IMR-90 (cell line): ENCODE results near the gene WNT7A. TPM values are rescaled to one million over a fixed set of nuclear protein-coding genes. Genes with fewer than 3 reads are reported as not detected.

Source experiments
- ATAC-seq: fragments of 200-7000 bp; cut with Tn5 transposase; 2 replicates; pipeline ENCODE4 v1.9.1; 2020; ENCODE audit warnings: low read depth, mild to moderate bottlenecking, moderate library complexity
- BruUV-seq: library from RNA; stranded (reverse); fragments of 400-500 nt; replicated peaks from 2 replicates; lab custom pipeline; 2021; lab: Mats Ljungman, UMichigan
- CTCF ChIA-PET: fragments of 300-600 bp; formaldehyde crosslinking; extraction: SDS; loops from one replicate; lab custom pipeline; 2021; ENCODE audit warnings: antibody characterized with exemption; lab: Yijun Ruan, JAX
- POLR2A ChIA-PET: fragments of 300-600 bp; sonication (Branson Sonifier 250); formaldehyde crosslinking; loops from one replicate; lab custom pipeline; 2022; ENCODE audit warnings: antibody characterized with exemption; ENCODE audit not compliant: unreplicated experiment; lab: Charles Lee
- DNase-seq: peaks from one replicate; pipeline ENCODE4 v3.0.0; 2013
- H2AFZ ChIP-seq: replicated peaks from 2 replicates; pipeline ENCODE3; 2013; ENCODE audit warnings: low read length, mild to moderate bottlenecking; ENCODE audit not compliant: poor library complexity
- H2AK5ac ChIP-seq: 2 replicates; pipeline ENCODE4 v1.6.1; 2013; ENCODE audit warnings: low read depth, low read length, inconsistent platforms
- H2AK9ac ChIP-seq: replicated peaks from 2 replicates; pipeline ENCODE3; 2013; ENCODE audit warnings: mild to moderate bottlenecking, low read depth, low read length, moderate library complexity; ENCODE audit not compliant: poor library complexity
- H2BK120ac ChIP-seq: 2 replicates; pipeline ENCODE4 v1.6.1; 2013; ENCODE audit warnings: low read depth, low read length, inconsistent platforms
- H2BK15ac ChIP-seq: 3 replicates; pipeline ENCODE4 v1.6.1; 2013; ENCODE audit warnings: low read depth, low read length, inconsistent platforms
- H2BK20ac ChIP-seq: 2 replicates; pipeline ENCODE4 v1.6.1; 2013; ENCODE audit warnings: low read depth, mild to moderate bottlenecking, inconsistent platforms, low read length, moderate library complexity
- H2BK5ac ChIP-seq: 2 replicates; pipeline ENCODE4 v1.6.1; 2013; ENCODE audit warnings: mild to moderate bottlenecking, low read depth, low read length, inconsistent platforms; ENCODE audit not compliant: poor library complexity, severe bottlenecking
- H3K14ac ChIP-seq: replicated peaks from 2 replicates; pipeline ENCODE4 v1.6.1; 2013; ENCODE audit warnings: low read depth, low read length, inconsistent platforms
- H3K18ac ChIP-seq: 2 replicates; pipeline ENCODE4 v1.6.1; 2013; ENCODE audit warnings: low read depth, low read length, control low read depth
- H3K23ac ChIP-seq: 2 replicates; pipeline ENCODE4 v1.6.1; 2013; ENCODE audit warnings: low read depth, low read length, inconsistent platforms
- H3K27ac ChIP-seq: 2 replicates; pipeline ENCODE4 v1.5.1; 2013; ENCODE audit warnings: mild to moderate bottlenecking, control low read depth, low read length; ENCODE audit not compliant: insufficient read depth
- H3K27me3 ChIP-seq: 2 replicates; pipeline ENCODE4 v1.6.1; 2013; ENCODE audit warnings: low read length; ENCODE audit not compliant: control insufficient read depth, insufficient read depth
- H3K36me3 ChIP-seq: 2 replicates; pipeline ENCODE4 v1.6.1; 2013; ENCODE audit warnings: low read length, mixed read lengths; ENCODE audit not compliant: control insufficient read depth, insufficient read depth
- H3K4ac ChIP-seq: 2 replicates; pipeline ENCODE4 v1.6.1; 2013; ENCODE audit warnings: low read depth, low read length, inconsistent platforms
- H3K4me1 ChIP-seq: 2 replicates; pipeline ENCODE4 v1.6.1; 2013; ENCODE audit warnings: low read length, mixed read lengths; ENCODE audit not compliant: control insufficient read depth, insufficient read depth
- H3K4me2 ChIP-seq: 2 replicates; pipeline ENCODE4 v1.6.1; 2013; ENCODE audit warnings: low read depth, mild to moderate bottlenecking, control low read depth, low read length, moderate library complexity
- H3K4me3 ChIP-seq: 2 replicates; pipeline ENCODE4 v1.5.1; 2013; ENCODE audit warnings: low read depth, mild to moderate bottlenecking, control low read depth, low read length, moderate library complexity; ENCODE audit not compliant: insufficient read depth
- H3K56ac ChIP-seq: 2 replicates; pipeline ENCODE4 v1.6.1; 2013; ENCODE audit warnings: low read length, inconsistent platforms; ENCODE audit not compliant: insufficient read depth; ENCODE audit errors: extremely low read depth
- H3K79me1 ChIP-seq, 2 experiments: 2 replicates each; pipeline ENCODE4 v1.6.1; 2013; ENCODE audit warnings: low read length in 2 of 2, inconsistent platforms in 1 of 2, low read depth in 1 of 2
- H3K9ac ChIP-seq: 2 replicates; pipeline ENCODE4 v1.6.1; 2013; ENCODE audit warnings: low read depth, low read length, control low read depth
- H3K9me1 ChIP-seq: 2 replicates; pipeline ENCODE4 v1.6.1; 2013; ENCODE audit warnings: low read length, inconsistent platforms; ENCODE audit not compliant: insufficient read depth
- H3K9me3 ChIP-seq: 2 replicates; pipeline ENCODE4 v1.6.1; 2013; ENCODE audit warnings: low read length; ENCODE audit not compliant: control insufficient read depth, insufficient read depth
- H4K20me1 ChIP-seq: 2 replicates; pipeline ENCODE4 v1.6.1; 2013; ENCODE audit warnings: low read length, inconsistent platforms; ENCODE audit not compliant: insufficient read depth
- H4K5ac ChIP-seq: 2 replicates; pipeline ENCODE4 v1.6.1; 2013; ENCODE audit warnings: mild to moderate bottlenecking, low read depth, low read length, control low read depth
- H4K8ac ChIP-seq, 2 experiments: 2 replicates each; pipeline ENCODE4 v1.6.1; 2013; ENCODE audit warnings: low read depth in 2 of 2, low read length in 2 of 2, control low read depth in 1 of 2, inconsistent platforms in 1 of 2
- H4K91ac ChIP-seq: 2 replicates; pipeline ENCODE4 v1.6.1; 2013; ENCODE audit warnings: low read depth, low read length, inconsistent platforms; ENCODE audit not compliant: insufficient read depth
- CEBPB ChIP-seq: IDR thresholded peaks from 2 replicates; pipeline ENCODE4 v1.6.1; 2012; ENCODE audit warnings: low read depth, low read length, improper control_type of control experiment
- CHD1 ChIP-seq: IDR thresholded peaks from 2 replicates; pipeline ENCODE4 v1.6.1; 2012; ENCODE audit warnings: low read depth, low read length, improper control_type of control experiment
- FOS ChIP-seq: fragments of 150-350 bp; IDR thresholded peaks from 2 replicates; pipeline ENCODE4 v1.6.1; 2016; ENCODE audit warnings: low read depth, low read length
- MAFK ChIP-seq: IDR thresholded peaks from 2 replicates; pipeline ENCODE4 v1.6.1; 2012; ENCODE audit warnings: low read depth, low read length, improper control_type of control experiment
- NFE2L2 ChIP-seq: fragments of 150-350 bp; IDR thresholded peaks from 2 replicates; pipeline ENCODE4 v1.6.1; 2016; ENCODE audit warnings: low read depth, mild to moderate bottlenecking, low read length
- POLR2A ChIP-seq: IDR thresholded peaks from 2 replicates; pipeline ENCODE4 v1.6.1; 2012; ENCODE audit warnings: mild to moderate bottlenecking, low read depth, low read length
- RCOR1 ChIP-seq: IDR thresholded peaks from 2 replicates; pipeline ENCODE4 v1.6.1; 2012; ENCODE audit warnings: mild to moderate bottlenecking, low read length, improper control_type of control experiment; ENCODE audit not compliant: insufficient replicate concordance
- USF2 ChIP-seq: fragments of 150-350 bp; IDR thresholded peaks from 2 replicates; pipeline ENCODE4 v1.6.1; 2017; ENCODE audit warnings: mild to moderate bottlenecking, antibody characterized with exemption, low read length, low read depth
- whole genome bisulfite sequencing, 2 experiments: methylation state at CpG; one replicate each; pipeline versions ENCODE4 v1.1.5 to v1.1.7; 2013; ENCODE audit warnings: missing lambda C conversion rate in 2 of 2; ENCODE audit not compliant: insufficient read length in 1 of 2; ENCODE audit errors: extremely low coverage in 2 of 2; 5-methylcytosine and 5-hydroxymethylcytosine counted together
- dilution Hi-C: fragments of 300-500 bp; cut with HindIII; formaldehyde crosslinking; loops from one replicate; pipeline ENCODE4 v1.14.3; 2018; ENCODE audit warnings: low sequenced_read_pairs; ENCODE audit not compliant: unreplicated experiment
- in situ Hi-C: fragments of 300-500 bp; cut with MboI; formaldehyde crosslinking; loops from 3 replicates; pipeline ENCODE4 v1.14.3; 2019; ENCODE audit warnings: low sequenced_read_pairs, inconsistent platforms, mixed read lengths
- intact Hi-C: fragments of 100-400 bp; cut with micrococcal nuclease; formaldehyde crosslinking; loops from 2 replicates; pipeline ENCODE4 v1.10.0; 2022
- polyA plus RNA-seq, 3 experiments: library from polyadenylated mRNA; depleted of rRNA; stranded (reverse); fragments of >200 nt; gene quantifications; 2 replicates each; pipeline ENCODE4 v1.2.3, GENCODE V29; 2012; ENCODE audit warnings: low replicate concordance in 1 of 3
- total RNA-seq: library from RNA; depleted of rRNA; stranded (reverse); fragments of >200 nt; gene quantifications from 2 replicates; pipeline ENCODE4 v1.2.3, GENCODE V29; 2012
- TF ChIP-seq, protein P1 (sequence below): fragments of 150-350 bp; IDR thresholded peaks from 2 replicates; pipeline ENCODE4 v1.6.1; 2016; ENCODE audit warnings: low read depth, mild to moderate bottlenecking, low read length, moderate library complexity, borderline replicate concordance
- TF ChIP-seq, protein P2 (sequence below): conservative IDR thresholded peaks from 2 replicates; pipeline ENCODE4 v1.5.1; 2012; ENCODE audit warnings: mild to moderate bottlenecking, low read depth, low read length, improper control_type of control experiment

WNT7A gene
- total and polyA plus RNA-seq, 2 of the 4 experiments (the other 2 are of a cell fraction): not detected

DNA sequence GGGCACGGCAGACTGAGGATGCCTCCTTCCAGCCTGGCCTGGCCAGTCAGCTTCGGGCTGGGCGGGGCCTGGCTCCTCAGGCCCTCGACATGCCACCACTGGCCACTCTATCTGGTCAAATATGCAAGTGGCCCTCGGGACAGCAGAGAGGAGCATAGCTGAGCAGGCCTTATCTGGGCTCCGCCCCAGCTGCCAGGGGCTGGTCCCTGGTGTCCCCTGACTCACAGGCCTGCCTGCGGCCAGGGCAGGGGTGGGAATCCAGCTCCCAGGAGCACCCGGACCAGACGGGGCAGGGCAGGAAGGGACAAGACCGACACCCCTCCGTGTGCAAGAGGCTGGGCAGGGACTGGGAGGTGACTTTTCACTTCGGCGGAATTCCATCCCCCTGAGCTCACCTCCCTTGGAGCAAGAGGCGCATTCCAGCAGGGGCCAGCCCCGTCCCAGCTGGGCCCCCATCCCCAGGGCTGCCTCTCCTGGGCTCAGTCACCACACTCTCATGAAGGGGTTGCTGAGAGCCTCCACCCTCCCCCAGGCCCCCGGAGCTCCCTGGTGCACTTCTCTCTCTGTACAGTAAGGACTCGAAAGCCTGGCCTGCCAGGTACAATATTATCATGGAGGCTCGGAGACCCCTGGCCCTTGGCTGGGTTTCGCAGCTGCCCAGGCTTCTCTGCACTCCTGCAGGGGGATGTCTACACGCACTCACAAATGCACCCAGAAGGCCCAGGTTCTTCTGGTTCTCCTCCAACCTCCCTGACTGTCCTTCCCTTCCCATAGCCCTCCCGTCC, 29.5 kb downstream of the WNT7A start:
- no peak overlapping the region for H2BK15ac ChIP-seq
- no TSS peak for BruUV-seq
- H2AK9ac ChIP-seq: no peak overlapping the region
- in situ Hi-C loops (no loop called here), dilution Hi-C loops (no loop called here), intact Hi-C loops (no loop called here)
- H3K18ac ChIP-seq: no peak overlapping the region
- 39% methylated on average over 9 of the region's 21 CpGs; no CpG with 5 or more reads in 1 of the 2 experiments for WGBS, 2 experiments
- H3K27ac ChIP-seq: no peak overlapping the region
- no peaks in the 10 kb centered on the region for H3K4me1 ChIP-seq
- no peak for DNase-seq
- H4K91ac ChIP-seq: no peak overlapping the region
- H3K56ac ChIP-seq: no peak overlapping the region
- H3K4me2 ChIP-seq: no peak overlapping the region
- no peak overlapping the region for H3K14ac ChIP-seq
- no peaks in the 10 kb centered on the region for H4K20me1 ChIP-seq
- H4K5ac ChIP-seq: no peak overlapping the region
- H2AFZ ChIP-seq: no peak overlapping the region
- H2BK20ac ChIP-seq: no peak overlapping the region
- TF ChIP-seq, protein P1, sequence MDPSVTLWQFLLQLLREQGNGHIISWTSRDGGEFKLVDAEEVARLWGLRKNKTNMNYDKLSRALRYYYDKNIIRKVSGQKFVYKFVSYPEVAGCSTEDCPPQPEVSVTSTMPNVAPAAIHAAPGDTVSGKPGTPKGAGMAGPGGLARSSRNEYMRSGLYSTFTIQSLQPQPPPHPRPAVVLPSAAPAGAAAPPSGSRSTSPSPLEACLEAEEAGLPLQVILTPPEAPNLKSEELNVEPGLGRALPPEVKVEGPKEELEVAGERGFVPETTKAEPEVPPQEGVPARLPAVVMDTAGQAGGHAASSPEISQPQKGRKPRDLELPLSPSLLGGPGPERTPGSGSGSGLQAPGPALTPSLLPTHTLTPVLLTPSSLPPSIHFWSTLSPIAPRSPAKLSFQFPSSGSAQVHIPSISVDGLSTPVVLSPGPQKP: no peak
- no peak for TF ChIP-seq NFE2L2
- TF ChIP-seq MAFK: no peak
- TF ChIP-seq, protein P2, sequence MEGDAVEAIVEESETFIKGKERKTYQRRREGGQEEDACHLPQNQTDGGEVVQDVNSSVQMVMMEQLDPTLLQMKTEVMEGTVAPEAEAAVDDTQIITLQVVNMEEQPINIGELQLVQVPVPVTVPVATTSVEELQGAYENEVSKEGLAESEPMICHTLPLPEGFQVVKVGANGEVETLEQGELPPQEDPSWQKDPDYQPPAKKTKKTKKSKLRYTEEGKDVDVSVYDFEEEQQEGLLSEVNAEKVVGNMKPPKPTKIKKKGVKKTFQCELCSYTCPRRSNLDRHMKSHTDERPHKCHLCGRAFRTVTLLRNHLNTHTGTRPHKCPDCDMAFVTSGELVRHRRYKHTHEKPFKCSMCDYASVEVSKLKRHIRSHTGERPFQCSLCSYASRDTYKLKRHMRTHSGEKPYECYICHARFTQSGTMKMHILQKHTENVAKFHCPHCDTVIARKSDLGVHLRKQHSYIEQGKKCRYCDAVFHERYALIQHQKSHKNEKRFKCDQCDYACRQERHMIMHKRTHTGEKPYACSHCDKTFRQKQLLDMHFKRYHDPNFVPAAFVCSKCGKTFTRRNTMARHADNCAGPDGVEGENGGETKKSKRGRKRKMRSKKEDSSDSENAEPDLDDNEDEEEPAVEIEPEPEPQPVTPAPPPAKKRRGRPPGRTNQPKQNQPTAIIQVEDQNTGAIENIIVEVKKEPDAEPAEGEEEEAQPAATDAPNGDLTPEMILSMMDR: no peak
- no peak for TF ChIP-seq CEBPB
- TF ChIP-seq USF2: no peak
- no peak for TF ChIP-seq POLR2A
- TF ChIP-seq CHD1: no peak
- TF ChIP-seq RCOR1: no peak
- TF ChIP-seq FOS: no peak
- no peaks in the 10 kb centered on the region for H3K79me1 ChIP-seq
- peaks cover 2% of the 10 kb centered on the region; the same call in 1 of the 2 replicates for H3K9me3 ChIP-seq
- H3K9me1 ChIP-seq: no peaks in the 10 kb centered on the region
- H3K23ac ChIP-seq: no peak overlapping the region
- H3K9ac ChIP-seq: no peak overlapping the region
- H2AK5ac ChIP-seq: no peak overlapping the region
- CTCF ChIA-PET: no interaction called here
- no peak overlapping the region for H3K4ac ChIP-seq
- H3K36me3 ChIP-seq: no peaks in the 10 kb centered on the region
- H2BK5ac ChIP-seq: no peak overlapping the region
- H3K4me3 ChIP-seq: no peak overlapping the region
- no peaks in the 10 kb centered on the region for H3K27me3 ChIP-seq
- no peak; the same call in 1 of the 2 replicates for ATAC-seq
- H4K8ac ChIP-seq: no peak overlapping the region
- POLR2A ChIA-PET: no interaction called here
- no peak overlapping the region for H2BK120ac ChIP-seq
